Naive thymus-derived CD8-positive, alpha-beta T cell (primary cell): Measurements from ENCODE around the gene PTBP1. TPM values are rescaled to one million over a fixed set of nuclear protein-coding genes. Genes with fewer than 3 reads are reported as not detected.
A peak's percentile ranks its signal among the peaks of the same experiment; 100 is the strongest.

ENCODE experiments used
- ATAC-seq, 2 donors: fragments of 150-1000 bp; cut with Tn5 transposase in 1 of 2; sonication (Bioruptor Pico), chemical (Tn5 transposase) in 1 of 2; 1 replicate in 1 of 2; 2 replicates in 1 of 2; pipeline ENCODE4 v1.10.0; 2021; ENCODE audit warnings: mild to moderate bottlenecking in 2 of 2, moderate library complexity in 2 of 2
- POLR2A ChIA-PET: fragments of 350-600 bp; sonication (Branson Sonifier 250); formaldehyde crosslinking; loops from one replicate; lab custom pipeline; 2021; ENCODE audit warnings: antibody characterized with exemption; lab: Charles Lee
- DNase-seq, 10 donors: peaks; one replicate each; pipeline versions ENCODE4 v3.0.0 to v3.0.0-alpha.2; 2020 to 2022
- H3K27ac Mint-ChIP-seq, 10 donors: one replicate each; pipeline ENCODE4 v1.8.0; 2020 to 2022; ENCODE audit warnings: mild to moderate bottlenecking in 10 of 10, mixed read lengths in 10 of 10, moderate library complexity in 4 of 10, inconsistent platforms in 1 of 10
- H3K27me3 Mint-ChIP-seq, 5 donors: one replicate each; pipeline ENCODE4 v1.8.0; 2021 to 2022; ENCODE audit warnings: mixed read lengths in 5 of 5
- H3K36me3 Mint-ChIP-seq, 3 donors: one replicate each; pipeline ENCODE4 v1.8.0; 2020 to 2022; ENCODE audit warnings: mixed read lengths in 3 of 3, mild to moderate bottlenecking in 2 of 3, inconsistent platforms in 1 of 3
- H3K4me1 Mint-ChIP-seq, 4 donors: one replicate each; pipeline ENCODE4 v1.8.0; 2021 to 2022; ENCODE audit warnings: mixed read lengths in 4 of 4
- H3K4me3 Mint-ChIP-seq, 10 donors: one replicate each; pipeline ENCODE4 v1.8.0; 2020 to 2022; ENCODE audit warnings: mild to moderate bottlenecking in 10 of 10, mixed read lengths in 10 of 10, moderate library complexity in 6 of 10, inconsistent platforms in 1 of 10
- H3K9me3 Mint-ChIP-seq, 9 donors: one replicate each; pipeline ENCODE4 v1.8.0; 2020 to 2022; ENCODE audit warnings: mixed read lengths in 9 of 9, mild to moderate bottlenecking in 3 of 9, inconsistent platforms in 1 of 9, moderate library complexity in 1 of 9
- polyA plus RNA-seq, 3 donors: library from polyadenylated mRNA; unstranded; fragments of 300-500 nt; fragmentation: Illumina TruSeq; gene quantifications; one replicate each; pipeline ENCODE4 v1.2.3, GENCODE V29; 2021
- total RNA-seq, 8 experiments: library from RNA in 2 of 8; stranded (reverse) in 2 of 8; gene quantifications; one replicate each; pipeline ENCODE4 v1.2.3 and lab custom pipeline; 2021 to 2026

PTBP1 gene
- total RNA-seq (100 to 1,000 TPM; 321 to 323 TPM), polyA plus RNA-seq (100 to 1,000 TPM; 110 to 190 (median 110) TPM), total RNA-seq (lab: John Stamatoyannopoulos, UW) (252 to 712 (median 269) reads per million in 6 experiments)

DNA sequence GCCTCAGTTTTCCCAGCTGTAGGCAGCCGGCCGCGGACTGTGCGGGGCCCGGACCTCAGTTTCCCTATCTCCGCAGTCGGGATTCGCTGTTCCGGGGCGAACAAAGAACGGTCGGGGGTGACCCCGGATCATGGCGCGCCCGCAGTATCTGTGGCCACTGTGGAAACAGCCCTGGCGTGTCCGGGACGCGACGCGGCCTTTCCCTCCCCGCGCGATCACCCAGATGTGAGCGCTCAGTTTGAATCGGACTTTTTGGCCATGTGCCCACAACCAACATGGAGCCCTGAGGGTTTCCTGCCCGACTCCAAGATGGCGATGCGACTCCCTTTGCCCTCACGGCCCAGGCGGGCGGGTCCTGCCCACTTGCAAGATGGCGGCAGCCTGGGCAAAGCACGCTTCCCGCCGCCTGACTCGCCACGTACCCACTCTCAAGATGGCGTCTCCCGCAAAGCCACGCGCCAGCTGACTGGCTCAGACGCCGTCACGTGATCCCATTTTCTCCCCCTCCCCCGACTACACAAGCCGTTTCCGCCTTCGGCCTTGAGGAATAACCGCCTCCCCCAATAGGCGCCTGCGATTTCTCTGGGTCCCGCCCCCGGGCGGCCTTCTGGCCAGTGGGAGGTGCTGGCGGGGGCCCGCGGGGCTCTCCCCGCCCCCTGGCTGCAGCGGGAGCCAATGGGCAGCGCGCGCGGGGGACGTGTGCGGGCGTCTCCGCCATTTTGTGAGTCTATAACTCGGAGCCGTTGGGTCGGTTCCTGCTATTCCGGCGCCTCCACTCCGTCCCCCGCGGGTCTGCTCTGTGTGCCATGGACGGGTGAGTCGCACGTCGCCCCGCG lies at the start of gene PTBP1:
TSS of gene PTBP1 (plus strand) at position 761 of the 836 bp plus-strand sequence. CDS start at position 807, 46 bp downstream.
- peak; percentile 84 to 87 for ATAC-seq
- no peaks in the 10 kb centered on the region for H3K27me3 Mint-ChIP-seq
- H3K36me3 Mint-ChIP-seq: peaks cover 0 to 15% (median 0%) of the 10 kb centered on the region in 3 donors
- POLR2A ChIA-PET: interaction anchor here (0.6 to 2.5 kb wide), 9 partner anchors 9 to 379 kb away, joined by 3 to 10 read pairs (median 5); partner anchors contain the start of genes ARHGAP45, KISS1R, MED16 and RNF126
- DNase-seq: peak; percentile 97 to 100 (median 100)
- peak within 1 kb of the TSS; percentile 88 to 96 (median 94) for H3K27ac Mint-ChIP-seq
- no peaks in the 10 kb centered on the region for H3K9me3 Mint-ChIP-seq
- H3K4me3 Mint-ChIP-seq: peak within 1 kb of the TSS; percentile 88 to 97 (median 95)
- H3K4me1 Mint-ChIP-seq: peaks cover 17 to 37% (median 33%) of the 10 kb centered on the region in 4 donors

DNA sequence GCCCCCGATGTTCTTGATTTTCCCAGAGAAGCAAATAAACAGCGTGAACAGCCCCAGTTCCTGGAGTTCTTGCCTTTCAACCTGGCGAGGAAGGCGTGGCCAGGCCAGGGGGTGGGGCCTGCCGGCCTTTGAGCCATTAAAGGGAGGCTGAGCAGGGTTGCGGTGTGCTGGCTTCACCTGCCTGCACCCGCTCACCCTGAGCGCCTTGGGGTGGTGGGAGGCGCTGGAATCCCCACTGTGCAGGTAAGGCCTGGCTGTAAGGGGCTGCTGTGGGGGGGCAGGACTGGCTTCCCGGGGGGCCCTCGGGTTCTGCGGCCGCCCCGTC lies 49.0 kb upstream of the PTBP1 start:
- ATAC-seq (no peak), DNase-seq (no peak)
- POLR2A ChIA-PET: no interaction called here
- H3K27me3 Mint-ChIP-seq: peaks cover 0 to 4% (median 0%) of the 10 kb centered on the region in 5 donors
- H3K4me1 Mint-ChIP-seq: no peaks in the 10 kb centered on the region
- H3K27ac Mint-ChIP-seq: no peak overlapping the region
- H3K4me3 Mint-ChIP-seq: no peak overlapping the region
- peaks cover 0 to 2% (median 0%) of the 10 kb centered on the region in 3 donors for H3K36me3 Mint-ChIP-seq
- H3K9me3 Mint-ChIP-seq: peaks cover 0 to 17% (median 0%) of the 10 kb centered on the region in 9 donors

DNA sequence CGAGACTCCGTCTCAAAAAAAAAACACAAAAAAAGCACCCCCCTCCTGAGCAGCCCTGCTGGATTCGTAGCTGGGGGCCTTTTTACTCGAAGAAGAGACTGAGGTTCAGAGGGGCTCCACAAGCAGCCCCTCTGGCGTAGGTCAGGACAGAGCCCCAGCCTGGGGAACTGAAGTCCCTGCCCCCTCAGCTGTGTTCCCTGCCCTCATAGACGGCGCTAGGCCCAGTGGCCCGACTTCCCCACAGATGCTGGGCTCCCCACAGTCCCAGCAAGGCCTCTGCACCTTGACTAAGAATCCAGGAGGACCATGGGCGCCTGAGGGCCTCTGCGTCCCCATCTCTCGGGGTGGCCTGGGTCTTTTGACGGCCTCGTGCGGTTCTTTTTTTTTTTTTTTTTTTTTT lies 47.4 kb upstream of the PTBP1 start:
- ATAC-seq (no peak), DNase-seq (no peak)
- Mint-ChIP-seq H3K9me3 (peaks cover 0 to 6% (median 0%) of the 10 kb centered on the region in 9 donors), H3K27me3 (peaks cover 0 to 4% (median 0%) of the 10 kb centered on the region in 5 donors), H3K4me1 (no peaks in the 10 kb centered on the region), H3K36me3 (no peaks in the 10 kb centered on the region), H3K4me3 (no peak overlapping the region), H3K27ac (no peak overlapping the region)
- POLR2A ChIA-PET: no interaction called here

DNA sequence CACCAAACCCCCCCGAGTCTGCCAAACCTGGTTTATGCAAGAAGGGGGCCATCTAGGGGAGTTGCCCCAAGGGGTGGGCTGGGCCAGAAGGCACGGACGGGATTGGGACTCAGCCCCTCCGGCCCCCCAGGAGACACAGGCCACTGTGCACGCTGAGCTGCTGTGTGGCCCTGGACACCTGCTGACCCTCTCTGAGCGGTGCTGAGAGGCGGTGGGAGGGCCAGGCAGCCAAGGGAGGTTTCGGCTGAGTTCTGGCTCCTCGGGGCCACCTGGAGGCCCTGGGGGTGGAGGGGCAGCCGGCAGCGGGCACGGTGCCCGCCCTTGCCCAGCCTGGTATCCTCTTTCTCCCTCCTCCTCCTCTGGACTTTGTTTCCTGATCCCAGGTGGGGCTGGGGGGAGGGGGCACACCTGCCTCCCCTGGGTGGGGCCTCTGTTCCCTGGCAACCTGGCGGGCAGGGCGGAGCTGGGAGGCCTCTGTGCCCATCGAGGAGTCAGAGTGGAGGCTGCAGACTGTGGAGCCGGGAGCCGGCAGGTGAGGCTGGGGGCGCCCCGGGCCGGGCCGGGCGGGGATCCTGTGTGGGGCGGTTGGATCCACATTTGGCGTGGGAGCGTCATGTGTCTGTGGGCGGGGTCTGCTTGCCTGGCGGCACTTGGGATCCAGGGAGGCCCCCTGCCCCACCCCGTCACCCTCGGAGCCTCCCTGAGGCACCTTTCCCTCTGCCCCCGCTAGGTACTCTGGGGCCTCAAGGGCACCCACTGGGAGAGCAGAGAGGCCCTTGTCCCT lies 46.4 kb upstream of the PTBP1 start, which contains the start of gene MISP:
TSS of gene MISP (plus strand) at position 473 of the 784 bp plus-strand sequence. CDS start 5,835 bp downstream, outside the sequence.
- ATAC-seq (no peak), DNase-seq (peak in 1 of 10 donors; percentile 54)
- no peaks in the 10 kb centered on the region for H3K4me1 Mint-ChIP-seq
- H3K27me3 Mint-ChIP-seq: peaks cover 0 to 4% (median 0%) of the 10 kb centered on the region in 5 donors
- POLR2A ChIA-PET: no interaction called here
- H3K9me3 Mint-ChIP-seq: peaks cover 0 to 4% (median 0%) of the 10 kb centered on the region in 9 donors
- peak within 1 kb of the TSS in 1 of 10 donors; percentile 38 for H3K27ac Mint-ChIP-seq
- no peak within 1 kb of the TSS for H3K4me3 Mint-ChIP-seq
- H3K36me3 Mint-ChIP-seq: no peaks in the 10 kb centered on the region

DNA sequence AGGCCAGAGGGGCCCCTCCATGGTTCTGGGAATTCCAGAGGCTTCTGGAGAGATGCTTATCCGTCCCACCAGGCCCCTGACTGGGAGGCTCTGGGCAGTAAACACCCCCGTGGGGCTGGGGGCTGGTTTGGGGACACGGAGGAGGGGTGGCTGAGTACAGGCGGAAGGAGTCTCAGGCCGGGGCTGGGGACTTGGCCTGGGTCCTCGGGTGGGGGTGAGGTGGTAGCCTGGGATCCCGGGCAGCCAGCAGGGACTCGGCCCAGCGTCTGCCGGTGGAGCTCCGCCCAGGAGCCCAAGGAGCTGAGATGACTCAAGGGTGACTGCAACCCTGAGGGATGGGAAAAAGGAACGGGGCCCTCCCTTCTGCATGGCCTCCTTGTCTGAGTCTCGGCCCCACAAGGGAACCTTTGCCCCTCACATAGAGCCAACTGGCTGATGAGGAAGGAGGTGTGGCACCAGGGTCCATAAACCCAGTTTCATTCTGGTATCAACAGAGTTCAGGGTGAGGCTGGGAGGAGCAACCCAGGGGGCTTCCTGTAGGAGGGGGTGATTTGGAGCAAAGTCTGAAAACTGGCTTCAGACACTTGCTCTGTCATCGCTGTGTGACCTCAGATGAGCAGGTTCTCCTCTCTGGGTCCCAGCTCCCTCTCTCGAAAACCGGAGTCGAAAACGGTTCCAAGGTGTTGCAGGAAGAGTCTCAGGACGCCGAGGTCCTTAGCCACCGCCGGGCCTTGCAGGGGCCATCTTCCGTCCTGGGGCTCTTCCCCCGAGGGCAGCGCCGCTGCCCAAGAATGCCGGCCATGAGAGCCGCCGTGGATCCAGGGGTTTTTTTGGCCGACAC lies 45.5 kb upstream of the PTBP1 start:
- Mint-ChIP-seq H3K27me3 (peaks cover 0 to 4% (median 0%) of the 10 kb centered on the region in 5 donors), H3K9me3 (peaks cover 0 to 4% (median 0%) of the 10 kb centered on the region in 9 donors), H3K27ac (peak overlapping the region in 1 of 10 donors; percentile 38), H3K4me3 (no peak overlapping the region), H3K36me3 (no peaks in the 10 kb centered on the region), H3K4me1 (no peaks in the 10 kb centered on the region)
- POLR2A ChIA-PET: no interaction called here
- ATAC-seq: no peak
- DNase-seq: no peak

DNA sequence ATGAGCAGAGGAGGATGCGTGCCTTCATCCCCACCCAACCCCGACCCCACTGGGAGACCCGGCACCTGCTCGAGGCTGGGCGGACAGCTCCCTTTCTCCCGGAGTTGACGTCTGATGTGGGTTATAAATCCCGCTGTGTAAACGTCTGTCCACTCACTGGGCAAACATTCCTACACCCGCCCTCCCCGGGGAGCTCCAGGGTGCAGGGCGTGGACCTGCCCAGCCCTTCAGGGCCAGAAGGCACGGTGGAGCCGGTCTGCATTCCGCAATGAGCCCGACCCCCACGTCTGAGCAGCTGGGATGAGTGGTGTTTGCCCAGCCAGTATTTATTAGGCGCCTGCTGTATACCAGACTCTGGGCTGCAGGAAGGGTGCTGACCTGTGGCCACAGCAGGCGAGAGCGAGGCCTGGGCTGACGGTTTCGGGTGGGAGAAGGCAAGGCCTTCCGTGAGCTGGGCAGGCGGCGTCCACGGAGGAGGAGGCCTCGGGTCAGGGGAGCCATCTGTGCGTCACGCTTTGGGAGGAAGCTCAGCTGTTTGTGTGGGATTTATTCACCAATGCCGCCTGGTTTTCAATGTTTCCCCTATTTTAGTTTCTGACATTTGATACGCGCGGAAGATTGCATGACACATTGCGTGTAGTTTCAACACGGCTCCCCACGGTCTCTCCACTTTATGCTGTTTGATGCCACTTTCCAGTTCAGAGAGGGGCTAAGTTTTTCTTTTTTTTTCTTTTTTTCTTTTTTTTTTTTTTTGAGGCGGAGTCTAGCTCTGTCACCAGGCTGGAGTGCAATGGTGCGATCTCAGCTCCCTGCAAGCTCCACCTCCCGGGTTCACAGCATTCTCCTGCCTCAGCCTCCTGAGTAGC lies 44.4 kb upstream of the PTBP1 start:
- H3K27ac Mint-ChIP-seq: no peak overlapping the region
- ATAC-seq: no peak

DNA sequence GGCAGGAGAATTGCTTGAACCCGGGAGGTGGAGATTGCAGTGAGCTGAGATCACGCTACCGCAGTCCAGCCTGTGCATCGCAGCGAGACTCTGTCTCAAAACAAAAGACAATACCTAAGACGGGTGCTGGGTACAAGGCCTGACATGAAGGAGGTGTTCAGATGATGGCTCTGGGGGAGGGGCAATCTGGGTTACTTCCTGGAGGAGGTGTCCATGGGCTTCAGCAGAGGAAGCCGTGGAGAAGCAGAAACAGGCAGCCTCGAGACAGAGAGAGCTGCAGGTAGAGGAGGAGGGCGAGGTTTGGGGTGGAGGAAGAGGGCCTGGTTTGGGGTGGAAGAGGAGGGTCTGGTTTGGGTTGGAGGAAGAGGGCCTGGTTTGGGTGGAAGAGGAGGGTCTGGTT lies 42.7 kb upstream of the PTBP1 start:
- POLR2A ChIA-PET: interaction anchor here (0.7 kb wide), 2 partner anchors 74 to 433 kb away, joined by 4 to 6 read pairs; no protein-coding TSS in a partner anchor
- ATAC-seq (no peak), DNase-seq (no peak)
- Mint-ChIP-seq H3K27me3 (peaks cover 0 to 4% (median 0%) of the 10 kb centered on the region in 5 donors), H3K27ac (no peak overlapping the region), H3K9me3 (peaks cover 0 to 19% (median 2%) of the 10 kb centered on the region in 9 donors), H3K36me3 (peaks cover 0 to 2% (median 1%) of the 10 kb centered on the region in 3 donors), H3K4me3 (no peak overlapping the region), H3K4me1 (no peaks in the 10 kb centered on the region)

More for the DNA sequence above, 44.4 kb upstream of the PTBP1 start:
- Mint-ChIP-seq H3K27me3 (peaks cover 0 to 4% (median 0%) of the 10 kb centered on the region in 5 donors), H3K4me3 (no peak overlapping the region), H3K4me1 (no peaks in the 10 kb centered on the region), H3K9me3 (peaks cover 0 to 7% (median 0%) of the 10 kb centered on the region in 9 donors), H3K36me3 (no peaks in the 10 kb centered on the region)
- POLR2A ChIA-PET: no interaction called here
- peak in 1 of 10 donors; percentile 54 for DNase-seq

DNA sequence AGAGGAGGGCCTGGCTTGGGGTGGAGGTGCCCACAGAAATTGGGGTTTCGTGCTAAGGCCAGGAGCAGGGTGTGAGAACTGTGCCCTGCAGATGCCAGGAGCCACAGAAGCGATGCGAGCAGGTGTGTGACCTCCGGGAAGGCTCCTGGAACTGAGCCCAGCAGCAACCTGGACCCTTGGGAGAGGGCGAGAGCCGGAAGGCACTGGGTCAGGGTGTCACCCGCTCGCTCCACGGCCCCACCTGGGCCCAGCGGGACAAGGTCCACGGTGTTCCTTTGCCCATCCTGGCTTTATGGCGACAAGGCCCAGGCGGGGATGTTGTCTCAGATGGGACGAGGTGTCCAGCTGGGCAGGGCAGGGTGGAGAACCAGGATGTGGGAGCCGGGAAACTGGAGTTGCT lies 42.2 kb upstream of the PTBP1 start:
- Mint-ChIP-seq H3K36me3 (peaks cover 0 to 5% (median 2%) of the 10 kb centered on the region in 3 donors), H3K27me3 (peaks cover 0 to 4% (median 0%) of the 10 kb centered on the region in 5 donors), H3K9me3 (peaks cover 0 to 22% (median 5%) of the 10 kb centered on the region in 9 donors), H3K27ac (no peak overlapping the region), H3K4me1 (no peaks in the 10 kb centered on the region), H3K4me3 (no peak overlapping the region)
- DNase-seq: no peak
- POLR2A ChIA-PET: interaction anchor here (0.7 kb wide), 1 partner anchor 432 kb away, joined by 6 read pairs; no protein-coding TSS in a partner anchor
- no peak for ATAC-seq

DNA sequence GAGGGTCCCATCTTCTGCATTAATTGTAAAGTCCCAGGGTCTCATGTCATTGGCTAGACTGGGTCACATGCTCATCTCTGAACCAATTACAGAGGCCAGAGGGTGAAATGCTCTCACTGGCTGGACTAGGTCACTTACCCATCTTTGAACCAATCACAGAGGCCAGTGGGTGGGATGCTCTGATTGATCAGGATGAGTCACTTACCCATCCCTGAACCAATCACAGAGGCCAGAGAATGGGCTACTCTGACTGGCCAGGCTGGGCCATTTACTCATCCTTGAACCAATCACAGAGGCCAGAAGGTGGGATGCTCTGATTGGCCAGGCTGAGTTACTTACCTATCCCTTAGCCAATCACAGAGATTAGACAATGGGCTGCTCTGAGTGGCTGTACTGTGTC lies 41.0 kb upstream of the PTBP1 start:
- Mint-ChIP-seq H3K27me3 (peaks cover 0 to 4% (median 0%) of the 10 kb centered on the region in 5 donors), H3K36me3 (peaks cover 0 to 5% (median 2%) of the 10 kb centered on the region in 3 donors), H3K4me1 (no peaks in the 10 kb centered on the region), H3K4me3 (no peak overlapping the region), H3K27ac (no peak overlapping the region), H3K9me3 (peaks cover 0 to 22% (median 5%) of the 10 kb centered on the region in 9 donors)
- ATAC-seq (peak in 1 of 2 donors; percentile 43), DNase-seq (no peak)
- POLR2A ChIA-PET: no interaction called here

DNA sequence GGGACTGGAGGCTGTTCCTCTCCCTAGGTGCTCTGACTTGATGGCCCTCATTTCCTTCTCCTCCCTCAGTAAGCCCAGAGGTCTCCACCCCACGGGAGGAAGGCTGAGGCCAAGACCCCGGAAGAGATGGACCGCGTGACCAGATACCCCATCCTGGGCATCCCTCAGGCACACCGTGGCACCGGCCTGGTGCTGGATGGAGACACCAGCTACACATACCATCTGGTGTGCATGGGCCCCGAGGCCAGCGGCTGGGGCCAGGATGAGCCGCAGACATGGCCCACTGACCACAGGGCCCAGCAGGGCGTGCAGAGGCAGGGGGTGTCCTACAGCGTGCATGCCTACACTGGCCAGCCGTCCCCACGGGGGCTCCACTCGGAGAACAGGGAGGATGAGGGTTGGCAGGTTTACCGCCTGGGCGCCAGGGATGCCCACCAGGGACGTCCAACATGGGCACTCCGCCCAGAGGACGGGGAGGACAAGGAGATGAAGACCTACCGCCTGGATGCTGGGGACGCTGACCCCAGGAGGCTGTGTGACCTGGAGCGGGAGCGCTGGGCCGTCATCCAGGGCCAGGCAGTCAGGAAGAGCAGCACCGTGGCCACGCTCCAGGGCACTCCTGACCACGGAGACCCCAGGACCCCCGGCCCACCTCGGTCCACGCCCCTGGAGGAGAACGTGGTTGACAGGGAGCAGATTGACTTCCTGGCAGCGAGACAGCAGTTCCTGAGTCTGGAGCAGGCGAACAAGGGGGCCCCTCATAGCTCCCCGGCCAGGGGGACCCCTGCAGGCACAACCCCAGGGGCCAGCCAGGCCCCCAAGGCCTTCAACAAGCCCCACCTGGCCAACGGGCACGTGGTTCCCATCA lies 40.2 kb upstream of the PTBP1 start:
- Mint-ChIP-seq H3K4me1 (no peaks in the 10 kb centered on the region), H3K27me3 (peaks cover 0 to 4% (median 0%) of the 10 kb centered on the region in 5 donors), H3K4me3 (no peak overlapping the region), H3K36me3 (peaks cover 0 to 5% (median 2%) of the 10 kb centered on the region in 3 donors), H3K9me3 (peaks cover 0 to 22% (median 5%) of the 10 kb centered on the region in 9 donors), H3K27ac (no peak overlapping the region)
- ATAC-seq (no peak), DNase-seq (no peak)
- POLR2A ChIA-PET: no interaction called here
